HG02870 (cell line): ENCODE results near the gene CLHC1.
"Not testable (repeated sequence)": the region's sequence is repeated elsewhere in the genome, so short reads cannot be mapped to it uniquely, and the experiment has no call there.

Source experiments
- ATAC-seq: cut with Tn5 transposase; IDR thresholded peaks from one replicate; pipeline ENCODE4 v1.9.1; 2021; ENCODE audit warnings: mild to moderate bottlenecking, moderate library complexity; ENCODE audit not compliant: unreplicated experiment

The CLHC1 gene

DNA sequence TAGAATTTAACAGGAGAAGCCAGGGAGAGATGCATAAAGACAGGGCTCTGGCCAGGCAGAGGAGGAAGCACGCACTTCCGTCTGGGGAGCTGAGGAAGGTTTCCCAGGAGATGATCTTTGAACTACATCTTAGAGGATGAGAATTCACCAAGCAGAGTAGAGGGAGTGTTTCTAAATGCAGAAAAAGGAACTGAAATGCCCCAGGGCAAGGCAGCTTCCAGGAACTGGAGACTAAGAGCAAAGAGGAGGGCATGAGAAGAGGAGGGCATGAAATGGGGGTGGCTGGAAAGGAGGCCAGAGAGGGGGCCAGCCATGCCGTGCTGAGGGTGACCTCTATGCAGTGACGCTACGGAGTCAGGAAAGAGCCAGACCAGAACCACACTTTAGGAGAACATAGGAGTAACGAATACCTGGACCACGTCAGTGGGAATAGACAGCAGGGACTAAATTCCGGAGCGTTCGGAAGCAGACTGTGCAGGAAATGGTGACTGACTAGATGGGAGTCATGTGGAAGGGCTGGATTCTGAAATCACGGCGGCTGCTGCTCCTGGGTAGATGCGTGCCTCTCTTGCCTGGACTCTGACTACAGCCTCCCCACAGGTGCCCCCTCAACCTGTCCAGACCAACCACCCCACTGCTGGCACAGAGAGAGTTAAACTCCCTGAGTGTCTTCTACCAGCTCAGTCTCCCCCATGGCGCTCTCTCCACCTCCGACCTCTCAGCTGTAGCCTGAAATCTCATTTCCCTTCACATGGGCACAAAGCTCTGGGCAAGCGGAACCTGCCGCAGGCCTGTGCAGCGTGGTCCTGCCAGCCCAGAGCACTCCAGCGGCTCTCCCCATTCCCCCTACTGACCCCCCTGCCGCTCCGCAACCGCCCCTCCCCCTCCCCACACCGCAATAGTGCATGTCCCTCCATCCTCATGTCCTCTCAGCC, 94.8 kb downstream of the CLHC1 start:
- no peak for ATAC-seq

DNA sequence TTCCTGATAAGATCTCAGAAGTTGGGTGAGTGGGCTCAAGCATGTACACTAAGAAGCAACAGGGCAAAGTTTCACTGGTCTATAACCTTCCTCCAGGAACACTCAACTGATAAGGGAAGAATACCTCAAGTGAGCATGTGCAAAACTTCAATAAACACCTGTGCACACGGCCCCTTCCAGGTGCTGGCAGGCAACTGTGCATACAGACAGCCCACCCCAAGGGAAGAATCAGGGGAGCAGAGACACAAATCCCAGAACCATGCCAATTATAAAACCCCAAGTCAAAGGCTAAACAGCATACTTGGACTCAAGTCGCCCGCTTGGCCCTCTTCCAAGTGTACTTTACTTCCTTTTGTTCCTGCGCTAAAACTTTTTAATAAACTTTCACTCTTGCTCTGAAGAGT, 96.0 kb downstream of the CLHC1 start:
- no peak for ATAC-seq

DNA sequence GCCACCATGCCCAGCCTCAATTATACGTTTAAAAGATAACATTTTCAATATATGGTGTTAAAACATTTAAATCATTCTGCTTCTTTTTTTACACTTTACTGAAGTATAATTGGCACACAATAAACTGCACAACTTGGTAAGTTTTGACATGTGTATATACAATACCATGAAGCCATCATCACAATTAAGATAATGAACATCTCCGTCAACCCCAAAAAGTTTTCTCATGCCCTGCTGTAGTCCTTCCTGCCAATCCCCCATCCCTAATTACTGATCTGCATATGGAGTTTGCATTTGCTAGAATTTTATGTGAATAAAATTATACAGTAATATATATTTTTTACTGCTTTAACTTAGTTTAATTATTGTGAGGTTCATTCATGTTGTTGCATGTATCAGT, 96.6 kb downstream of the CLHC1 start:
- no peak for ATAC-seq

DNA sequence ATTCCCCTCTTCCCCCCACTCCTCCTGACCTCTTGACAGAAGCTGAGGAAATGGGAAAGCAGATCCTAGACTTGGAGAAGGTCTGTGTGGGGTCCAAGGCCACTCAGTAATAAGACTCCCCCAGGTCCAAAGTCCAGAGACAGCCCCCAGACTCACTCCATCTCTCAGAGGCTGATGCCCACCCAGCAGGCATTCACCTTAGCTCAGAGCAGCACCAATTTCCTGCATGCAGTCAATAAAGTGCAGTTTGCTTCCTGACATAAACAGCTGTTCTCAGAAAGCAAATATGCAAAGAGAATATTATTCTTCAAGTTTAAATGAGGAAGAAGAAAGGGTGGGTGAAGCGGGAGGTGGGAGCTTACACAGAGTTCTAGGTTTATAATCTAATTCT, 97.8 kb downstream of the CLHC1 start:
- no peak for ATAC-seq

DNA sequence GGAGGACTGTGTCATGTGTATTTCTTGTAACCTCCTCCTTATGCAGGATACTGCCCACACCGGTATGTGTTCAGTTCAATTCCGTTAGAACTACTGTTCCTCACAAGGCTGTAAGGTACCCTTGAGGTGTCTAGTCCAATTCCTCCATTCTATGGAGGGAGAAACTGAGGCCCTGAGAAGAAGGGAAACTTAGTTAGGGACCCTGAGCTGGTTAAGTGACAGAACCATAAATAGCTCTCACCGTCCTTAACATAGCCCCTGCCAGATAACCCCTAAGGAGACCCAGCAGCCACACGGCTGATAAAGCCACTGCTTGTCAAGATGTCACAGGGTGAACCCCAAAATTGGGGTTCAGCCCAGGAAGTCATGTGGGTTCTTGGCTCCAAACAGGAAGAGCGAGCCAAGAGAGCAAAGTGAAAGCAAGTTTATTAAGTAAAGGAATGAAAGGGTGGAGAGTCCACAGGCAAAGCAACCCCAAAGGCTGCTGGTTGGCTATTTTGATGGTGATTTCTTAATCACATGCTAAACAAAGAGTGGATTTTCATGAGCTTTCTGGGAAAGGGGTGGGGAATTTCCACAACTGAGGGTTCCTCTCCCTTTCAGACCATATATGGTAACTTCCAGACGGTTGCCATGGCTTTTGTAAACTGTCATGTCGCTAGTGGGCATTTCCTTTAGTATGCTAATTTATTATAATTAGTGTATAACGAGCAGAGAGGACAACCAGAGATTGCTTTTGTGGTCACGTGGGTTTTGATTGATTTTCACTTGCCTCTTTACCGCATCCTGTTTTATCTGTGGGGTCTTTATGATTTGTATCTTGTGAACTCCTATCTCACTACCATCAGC, 98.4 kb downstream of the CLHC1 start:
- peak; percentile 80 for ATAC-seq

DNA sequence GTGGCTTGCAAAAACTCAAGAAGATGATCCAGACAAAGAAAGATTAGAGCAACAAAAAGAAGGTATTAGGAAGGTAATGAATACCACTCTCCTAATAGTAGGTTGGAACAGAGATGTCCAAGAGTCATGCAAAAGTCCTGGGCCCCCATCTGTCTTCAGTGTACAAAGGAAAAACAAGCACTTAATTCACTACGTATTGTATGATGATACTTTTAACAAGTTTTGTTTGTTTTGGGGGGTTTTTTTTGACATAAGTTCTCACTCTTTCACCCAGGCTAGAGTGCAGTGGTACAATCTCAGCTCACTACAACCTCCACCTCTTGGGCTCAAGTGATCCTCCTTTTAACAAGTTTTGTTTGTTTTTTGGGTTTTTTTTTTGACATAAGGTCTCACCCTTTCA, 101.2 kb downstream of the CLHC1 start:
- ATAC-seq, result no peak

DNA sequence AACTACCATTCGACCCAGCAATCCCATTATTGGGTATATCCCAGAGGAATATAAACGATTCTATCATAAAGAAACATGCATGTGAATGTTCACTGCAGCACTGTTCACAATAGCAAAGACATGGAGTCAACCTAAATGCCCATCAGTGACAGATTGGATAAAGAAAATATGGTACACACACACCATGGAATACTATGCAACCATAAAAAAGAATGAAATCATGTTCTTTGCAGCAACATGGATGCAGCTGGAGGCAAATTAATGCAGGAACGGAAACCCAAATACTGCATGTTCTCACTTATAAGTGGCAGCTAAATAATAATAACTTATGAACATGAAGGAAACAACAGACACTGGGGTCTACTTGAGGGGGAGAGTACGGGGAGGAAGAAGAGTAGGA, 105.5 kb downstream of the CLHC1 start:
- ATAC-seq, result not testable (repeated sequence)
